ENCODE measurements around the gene MLNR.

The MLNR gene

GRCh38 chr13:49241296-49241695, 21.2 kb downstream of the MLNR start:
- no peak for DNase-seq (ENCODE audit: low read depth)
- H3K4me3 ChIP-seq (replicated peaks; ENCODE audit: low read depth, low read length) = no peak overlapping the region
- TF ChIP-seq CTCF (IDR thresholded peaks at IDR 0.05; ENCODE audit: low read length, missing control alignments) = no peak

- no peak for TF ChIP-seq CTCF (IDR thresholded peaks at IDR 0.05; ENCODE audit: low read length, missing control alignments)
These were observed 25.0 kb downstream of the MLNR start for GRCh38 chr13:49245101-49245500.

GRCh38 chr13:49246850-49247642, 26.9 kb downstream of the MLNR start:
- no peak for TF ChIP-seq CTCF (IDR thresholded peaks at IDR 0.05; ENCODE audit: low read length, missing control alignments)
- DNase-seq (ENCODE audit: low read depth) = no peak
- H3K4me3 ChIP-seq (replicated peaks; ENCODE audit: low read depth, low read length) = peak overlapping the region; percentile 82

More at GRCh38 chr13:49245101-49245500, 25.0 kb downstream of the MLNR start:
- DNase-seq (ENCODE audit: low read depth) = no peak
- no peak overlapping the region for H3K4me3 ChIP-seq (replicated peaks; ENCODE audit: low read depth, low read length)

- peak; percentile 97 for DNase-seq (ENCODE audit: low read depth)
- H3K4me3 ChIP-seq (replicated peaks; ENCODE audit: low read depth, low read length) = peak within 1 kb of the TSS; percentile 82
- TF ChIP-seq CTCF (IDR thresholded peaks at IDR 0.05; ENCODE audit: low read length, missing control alignments) = no peak
These were observed 27.8 kb downstream of the MLNR start, which contains the start of gene CDADC1 for GRCh38 chr13:49247643-49248621. Gene CDADC1 (plus strand): TSS chr13:49247925. CDS start chr13:49248038, 113 bp downstream.

GRCh38 chr13:49248622-49249002, 28.5 kb downstream of the MLNR start:
- H3K4me3 ChIP-seq (replicated peaks; ENCODE audit: low read depth, low read length) = peak overlapping the region; percentile 82
- TF ChIP-seq CTCF (IDR thresholded peaks at IDR 0.05; ENCODE audit: low read length, missing control alignments) = peak; percentile 31
- no peak for DNase-seq (ENCODE audit: low read depth)

- no peak for DNase-seq (ENCODE audit: low read depth)
- TF ChIP-seq CTCF (IDR thresholded peaks at IDR 0.05; ENCODE audit: low read length, missing control alignments) = no peak
- H3K4me3 ChIP-seq (replicated peaks; ENCODE audit: low read depth, low read length) = no peak overlapping the region
These were observed 31.2 kb downstream of the MLNR start for GRCh38 chr13:49251326-49251725.

Measured in fibroblast of pulmonary artery (primary cell).